ENCODE measurements around the gene EPB41L3. TPM values are rescaled to one million over a fixed set of nuclear protein-coding genes. Genes with fewer than 3 reads are reported as not detected.
A peak's percentile ranks its signal among the peaks of the same experiment; 100 is the strongest.

Gene EPB41L3
- polyA plus RNA-seq, 3 donors: 25.2 to 56.6 (median 51.3) TPM

DNA sequence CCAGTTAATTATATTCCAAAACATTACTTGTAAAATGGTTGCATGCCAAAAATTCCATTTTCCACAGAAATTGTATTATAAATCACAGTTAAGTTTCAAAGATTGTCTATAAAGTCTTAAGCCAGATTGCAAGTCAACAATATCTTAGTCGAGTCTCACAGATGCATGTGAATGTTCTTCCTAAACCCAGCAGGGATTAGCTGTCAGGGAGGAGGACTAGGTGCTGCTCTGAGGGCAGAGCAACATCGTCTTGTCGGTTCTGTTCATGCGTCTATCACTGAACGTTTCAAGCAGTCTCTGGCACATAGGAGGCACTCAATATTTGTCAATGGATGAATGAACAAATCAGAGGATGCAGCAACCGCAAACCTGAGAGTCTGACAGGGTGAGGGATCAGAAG lies 27.0 kb downstream of the EPB41L3 start:
- Histone ChIP-seq H4K20me1 (ENCODE audit: insufficient read depth, low read length) (peaks cover 9% of the 10 kb centered on the region), H3K36me3 (replicated peaks in 1 of 2; ENCODE audit: control insufficient read depth in 1 of 2, insufficient read depth in 2 of 2, low read length in 2 of 2) (no peaks in the 10 kb centered on the region), H3K9ac (ENCODE audit: insufficient read depth, low read length, poor library complexity, severe bottlenecking) (no peak overlapping the region), H3K4me1 (ENCODE audit: control insufficient read depth in 1 of 2, insufficient read depth in 2 of 2, low read length in 2 of 2) (peaks cover 41 to 57% of the 10 kb centered on the region in 2 donors), H3K27me3 (ENCODE audit: control insufficient read depth in 2 of 2, insufficient read depth in 2 of 2, low read length in 2 of 2) (no peaks in the 10 kb centered on the region), H3K9me3 (replicated peaks in 1 of 2; ENCODE audit: control insufficient read depth in 1 of 2, insufficient read depth in 1 of 2, low read length in 2 of 2) (no peaks in the 10 kb centered on the region), H3K27ac (ENCODE audit: low read depth in 1 of 2, low read length in 2 of 2) (peak overlapping the region in 1 of 2 donors; percentile 94), H2AFZ (ENCODE audit: insufficient read depth, low read depth, low read length, poor library complexity, severe bottlenecking) (no peak overlapping the region), H3K79me2 (ENCODE audit: insufficient read depth, low read length) (peaks cover 58% of the 10 kb centered on the region), H3K4me2 (replicated peaks; ENCODE audit: extremely low read depth, low read length, poor library complexity, severe bottlenecking) (no peak overlapping the region), H3K4me3 (replicated peaks in 1 of 3; ENCODE audit: low read depth in 2 of 3, low read length in 3 of 3) (no peak overlapping the region)
- Mint-ChIP-seq H3K9me3 (peaks cover 0 to 3% (median 0%) of the 10 kb centered on the region in 7 donors), H3K4me1 (peaks cover 62% of the 10 kb centered on the region), H3K4me3 (no peak overlapping the region), H3K27me3 (ENCODE audit: low read depth in 3 of 3) (no peaks in the 10 kb centered on the region), H3K36me3 (peaks cover 3 to 5% of the 10 kb centered on the region in 2 donors), H3K27ac (peak overlapping the region; percentile 4 to 96 (median 90))
- TF ChIP-seq, protein P1, sequence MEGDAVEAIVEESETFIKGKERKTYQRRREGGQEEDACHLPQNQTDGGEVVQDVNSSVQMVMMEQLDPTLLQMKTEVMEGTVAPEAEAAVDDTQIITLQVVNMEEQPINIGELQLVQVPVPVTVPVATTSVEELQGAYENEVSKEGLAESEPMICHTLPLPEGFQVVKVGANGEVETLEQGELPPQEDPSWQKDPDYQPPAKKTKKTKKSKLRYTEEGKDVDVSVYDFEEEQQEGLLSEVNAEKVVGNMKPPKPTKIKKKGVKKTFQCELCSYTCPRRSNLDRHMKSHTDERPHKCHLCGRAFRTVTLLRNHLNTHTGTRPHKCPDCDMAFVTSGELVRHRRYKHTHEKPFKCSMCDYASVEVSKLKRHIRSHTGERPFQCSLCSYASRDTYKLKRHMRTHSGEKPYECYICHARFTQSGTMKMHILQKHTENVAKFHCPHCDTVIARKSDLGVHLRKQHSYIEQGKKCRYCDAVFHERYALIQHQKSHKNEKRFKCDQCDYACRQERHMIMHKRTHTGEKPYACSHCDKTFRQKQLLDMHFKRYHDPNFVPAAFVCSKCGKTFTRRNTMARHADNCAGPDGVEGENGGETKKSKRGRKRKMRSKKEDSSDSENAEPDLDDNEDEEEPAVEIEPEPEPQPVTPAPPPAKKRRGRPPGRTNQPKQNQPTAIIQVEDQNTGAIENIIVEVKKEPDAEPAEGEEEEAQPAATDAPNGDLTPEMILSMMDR (IDR thresholded peaks at IDR 0.05): no peak
- WGBS (ENCODE audit: insufficient coverage): 97% methylated on average over 4 of the region's 6 CpGs
- intact Hi-C loops (cut with micrococcal nuclease): loop anchor here (10.0 kb wide), 1 partner anchor 52 kb away; no protein-coding TSS in a partner anchor
- no peak for DNase-seq

DNA sequence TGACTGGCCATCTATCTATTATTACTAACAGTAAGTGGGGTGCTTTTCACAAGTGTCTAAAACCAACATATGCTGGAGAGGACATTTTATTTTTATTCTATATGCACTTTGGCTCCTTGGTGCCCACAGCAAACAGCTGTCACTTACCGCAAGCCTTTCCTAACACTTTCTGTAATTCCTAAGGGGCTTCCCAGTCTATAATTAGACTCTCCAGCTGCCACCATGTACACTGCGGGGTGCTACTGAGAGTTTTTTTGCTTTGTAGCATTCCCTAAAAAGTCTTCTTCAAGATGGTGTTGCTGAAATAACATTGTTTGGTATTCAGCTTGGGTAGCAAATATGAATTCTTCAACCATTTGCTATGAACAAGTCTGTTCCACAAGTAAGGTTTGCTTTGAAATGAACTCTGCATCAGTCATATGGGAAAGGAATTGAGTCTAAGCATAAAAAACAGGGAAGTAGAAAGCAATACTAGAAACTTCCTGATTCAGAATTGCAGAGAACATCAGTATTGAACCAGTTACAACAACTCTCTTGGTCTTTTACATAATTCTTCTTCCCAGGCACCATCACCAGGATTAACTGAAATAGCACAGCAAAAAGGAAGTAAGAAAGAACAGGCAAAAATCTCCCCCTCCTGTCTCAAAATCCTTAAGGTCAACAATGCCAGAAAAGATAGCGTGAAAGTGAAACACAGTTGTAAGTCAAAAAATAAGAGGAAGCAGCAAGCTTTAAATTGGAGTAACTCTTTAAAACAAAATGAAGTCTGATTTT lies 28.6 kb downstream of the EPB41L3 start:
- no peaks in the 10 kb centered on the region for H3K36me3 ChIP-seq (replicated peaks in 1 of 2; ENCODE audit: control insufficient read depth in 1 of 2, insufficient read depth in 2 of 2, low read length in 2 of 2)
- H3K9ac ChIP-seq (ENCODE audit: insufficient read depth, low read length, poor library complexity, severe bottlenecking): peak overlapping the region; percentile 62
- H3K4me1 ChIP-seq (ENCODE audit: control insufficient read depth in 1 of 2, insufficient read depth in 2 of 2, low read length in 2 of 2): peaks cover 50 to 66% of the 10 kb centered on the region in 2 donors
- H3K79me2 ChIP-seq (ENCODE audit: insufficient read depth, low read length): peaks cover 53% of the 10 kb centered on the region
- Mint-ChIP-seq H3K9me3 (peaks cover 0 to 3% (median 0%) of the 10 kb centered on the region in 7 donors), H3K27ac (peak overlapping the region; percentile 90 to 98 (median 96)), H3K4me1 (peaks cover 69% of the 10 kb centered on the region), H3K36me3 (peaks cover 3 to 5% of the 10 kb centered on the region in 2 donors), H3K27me3 (ENCODE audit: low read depth in 3 of 3) (no peaks in the 10 kb centered on the region), H3K4me3 (peak overlapping the region; percentile 62 to 84)
- peak overlapping the region; percentile 72 for H3K4me2 ChIP-seq (replicated peaks; ENCODE audit: extremely low read depth, low read length, poor library complexity, severe bottlenecking)
- no CpG with 5 or more reads among the region's 3 CpGs for WGBS (ENCODE audit: insufficient coverage)
- no peaks in the 10 kb centered on the region for H3K27me3 ChIP-seq (ENCODE audit: control insufficient read depth in 2 of 2, insufficient read depth in 2 of 2, low read length in 2 of 2)
- DNase-seq: peak; percentile 72 to 86 (median 83)
- intact Hi-C loops (cut with micrococcal nuclease): loop anchor here (10.0 kb wide), 1 partner anchor 50 kb away; no protein-coding TSS in a partner anchor
- H3K9me3 ChIP-seq (replicated peaks in 1 of 2; ENCODE audit: control insufficient read depth in 1 of 2, insufficient read depth in 1 of 2, low read length in 2 of 2): no peaks in the 10 kb centered on the region
- peak overlapping the region; percentile 20 to 64 (median 55) for H3K4me3 ChIP-seq (replicated peaks in 1 of 3; ENCODE audit: low read depth in 2 of 3, low read length in 3 of 3)
- peak overlapping the region; percentile 83 to 94 for H3K27ac ChIP-seq (ENCODE audit: low read depth in 1 of 2, low read length in 2 of 2)
- H4K20me1 ChIP-seq (ENCODE audit: insufficient read depth, low read length): peaks cover 3% of the 10 kb centered on the region
- TF ChIP-seq, protein P1 (IDR thresholded peaks at IDR 0.05): no peak
- peak overlapping the region; percentile 63 for H2AFZ ChIP-seq (ENCODE audit: insufficient read depth, low read depth, low read length, poor library complexity, severe bottlenecking)
